NCI-H1048 (cell line): ENCODE results near the gene RAB36.

Experiments
- DNase-seq: peaks from one replicate; lab custom pipeline; 2025; lab: John Stamatoyannopoulos, UW

RAB36 gene

GRCh38 chr22:23158516-23159290 lies 13.4 kb downstream of the RAB36 start:
- no peak for DNase-seq

DNA sequence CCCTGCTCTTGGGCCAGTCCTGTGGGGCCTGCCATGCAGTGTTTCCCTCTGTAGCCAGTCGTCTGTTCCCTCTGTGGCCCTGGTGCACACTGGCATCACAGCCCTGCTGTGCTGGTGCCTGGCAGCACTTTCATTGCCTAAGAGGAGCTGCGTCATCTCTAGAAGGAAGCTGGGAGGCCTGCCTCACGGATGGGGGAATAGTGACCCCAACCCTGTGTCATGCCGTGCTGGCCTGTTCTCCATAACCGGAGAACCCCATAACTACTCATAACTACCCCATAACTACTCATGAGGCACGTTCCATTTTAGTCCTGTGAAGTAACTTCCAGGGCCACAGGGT lies 14.0 kb downstream of the RAB36 start:
- no peak for DNase-seq

DNA sequence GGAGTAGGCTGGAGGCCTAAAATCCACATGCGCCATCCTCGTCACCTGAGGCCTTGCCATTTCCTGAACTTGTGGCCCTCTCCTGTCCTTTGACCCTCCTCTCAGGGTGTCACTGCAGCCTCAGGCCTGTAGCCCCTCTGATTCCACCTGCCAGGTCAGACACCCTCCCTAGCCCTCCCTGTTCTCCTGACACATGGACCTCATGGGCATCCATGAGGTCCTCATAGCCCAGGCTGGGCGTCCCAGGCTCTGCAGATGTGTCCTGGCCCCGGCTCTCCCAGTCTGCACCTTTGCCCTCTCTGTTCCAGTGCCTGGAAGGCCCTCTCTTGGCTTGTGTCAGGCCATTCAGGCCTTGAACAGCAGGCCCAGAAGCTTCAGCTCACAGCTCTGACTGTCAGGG lies 15.8 kb downstream of the RAB36 start:
- DNase-seq: no peak

DNA sequence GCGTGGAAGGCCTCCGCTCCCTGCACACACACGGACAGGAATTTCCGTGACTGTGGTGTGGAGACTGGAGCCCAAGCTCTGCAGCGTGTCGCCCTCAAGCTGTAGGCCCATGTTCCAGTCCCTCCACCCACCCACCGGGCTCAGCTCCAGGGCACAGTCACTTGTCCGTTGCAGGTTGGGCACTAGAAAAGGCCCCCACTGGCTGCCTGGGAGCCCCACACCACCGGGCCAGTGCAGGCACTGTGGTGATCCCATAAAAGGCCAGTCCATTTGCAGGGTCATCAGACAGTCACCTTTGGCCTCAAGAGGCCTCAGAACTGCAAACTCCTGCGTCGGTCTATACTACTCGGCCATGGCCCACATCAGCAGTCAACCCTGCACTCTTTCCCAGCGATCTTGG lies 16.3 kb downstream of the RAB36 start:
- no peak for DNase-seq

DNA sequence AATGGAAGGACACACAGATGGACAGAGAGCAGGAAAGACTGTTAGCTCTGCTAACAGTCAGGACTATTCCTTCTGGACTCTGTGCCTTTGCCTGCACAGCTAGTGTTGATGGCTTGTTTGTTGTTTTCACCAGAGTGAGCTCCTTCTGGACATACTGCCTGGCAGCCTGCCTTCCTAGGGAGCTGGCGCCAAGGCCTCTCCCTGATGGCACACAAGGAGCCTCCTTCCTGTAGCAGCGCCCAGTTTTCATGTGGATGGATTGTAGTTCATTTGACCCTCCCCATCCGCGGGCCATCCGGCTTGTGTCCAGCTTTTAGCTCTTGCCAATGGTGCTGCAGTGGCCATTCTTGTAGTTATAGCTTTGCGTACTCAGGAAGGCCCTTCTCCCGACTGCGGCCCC lies 18.4 kb downstream of the RAB36 start:
- no peak for DNase-seq

- no peak for DNase-seq
Measured at GRCh38 chr22:23164091-23164490, 18.8 kb downstream of the RAB36 start.

GRCh38 chr22:23166042-23166831 lies 21.0 kb downstream of the RAB36 start:
- no peak for DNase-seq

DNA sequence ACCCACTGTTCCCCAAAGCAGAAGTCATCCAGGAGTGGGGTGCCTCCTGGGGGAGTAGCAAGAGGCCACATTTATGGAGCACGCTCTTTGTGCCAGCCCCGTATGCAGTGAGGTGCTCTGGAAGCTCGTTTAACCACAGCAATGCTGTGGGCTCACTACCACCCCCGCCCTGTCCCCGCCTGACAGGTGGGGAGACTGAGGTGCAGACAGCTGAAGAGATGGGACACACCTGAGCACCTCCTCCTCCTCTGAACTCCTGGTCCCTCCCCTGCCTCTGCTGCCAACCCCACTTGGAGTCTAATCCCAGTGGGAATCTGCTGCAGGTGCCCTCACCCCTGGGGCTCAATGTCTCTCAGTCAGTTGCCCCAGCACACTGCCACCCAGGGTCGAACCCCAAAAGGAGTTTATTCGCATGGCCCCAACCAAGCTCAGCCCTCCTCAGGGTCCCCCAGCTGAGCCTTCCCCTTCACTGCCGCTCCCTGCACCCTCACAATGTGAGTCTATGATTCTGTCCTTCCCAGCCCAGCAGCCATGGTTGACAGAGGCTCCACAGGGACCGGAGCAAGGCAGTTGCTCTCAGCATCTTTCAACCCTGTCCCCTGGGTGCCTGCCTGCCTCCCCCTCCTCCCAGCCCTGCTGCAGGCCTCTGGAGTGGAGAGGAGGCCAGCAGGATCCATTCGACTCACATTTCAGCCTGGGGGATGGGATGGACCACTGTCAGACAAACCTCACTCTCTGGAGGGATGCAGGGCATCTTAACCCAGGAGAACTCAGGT lies 21.8 kb downstream of the RAB36 start:
- no peak for DNase-seq

DNA sequence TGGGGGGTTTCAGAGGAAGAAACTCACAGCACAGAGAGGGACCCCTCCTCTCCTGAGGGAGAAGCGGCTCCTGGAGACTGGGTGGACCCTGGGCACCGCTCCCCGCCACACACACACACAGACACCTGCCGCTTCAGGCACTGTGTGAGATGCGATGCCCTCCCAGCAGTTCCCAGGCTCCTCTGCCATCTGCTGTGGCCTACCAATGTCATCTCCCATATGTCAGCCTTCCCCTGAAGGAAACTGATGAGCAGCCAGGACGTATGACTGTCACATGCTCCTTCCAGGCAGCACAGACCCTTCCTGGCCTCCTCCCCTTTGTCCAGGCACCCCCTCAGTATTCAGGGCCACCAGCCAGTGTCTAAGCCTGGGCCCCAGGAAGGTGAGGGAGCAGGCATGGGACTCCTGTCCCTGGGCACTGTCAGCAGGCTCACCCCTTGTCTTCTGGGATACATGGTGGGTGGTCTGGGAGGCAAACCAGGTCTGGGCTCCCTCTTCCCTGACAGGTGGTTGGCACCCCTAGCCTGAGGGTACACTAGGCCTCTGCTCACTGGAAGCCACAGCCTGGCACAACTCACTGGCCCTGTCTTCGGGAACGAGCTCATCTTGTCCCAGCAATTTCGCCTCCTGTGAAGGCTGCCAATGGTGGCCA lies 23.2 kb downstream of the RAB36 start:
- DNase-seq: no peak

GRCh38 chr22:23169043-23169406 lies 23.7 kb downstream of the RAB36 start:
- no peak for DNase-seq

DNA sequence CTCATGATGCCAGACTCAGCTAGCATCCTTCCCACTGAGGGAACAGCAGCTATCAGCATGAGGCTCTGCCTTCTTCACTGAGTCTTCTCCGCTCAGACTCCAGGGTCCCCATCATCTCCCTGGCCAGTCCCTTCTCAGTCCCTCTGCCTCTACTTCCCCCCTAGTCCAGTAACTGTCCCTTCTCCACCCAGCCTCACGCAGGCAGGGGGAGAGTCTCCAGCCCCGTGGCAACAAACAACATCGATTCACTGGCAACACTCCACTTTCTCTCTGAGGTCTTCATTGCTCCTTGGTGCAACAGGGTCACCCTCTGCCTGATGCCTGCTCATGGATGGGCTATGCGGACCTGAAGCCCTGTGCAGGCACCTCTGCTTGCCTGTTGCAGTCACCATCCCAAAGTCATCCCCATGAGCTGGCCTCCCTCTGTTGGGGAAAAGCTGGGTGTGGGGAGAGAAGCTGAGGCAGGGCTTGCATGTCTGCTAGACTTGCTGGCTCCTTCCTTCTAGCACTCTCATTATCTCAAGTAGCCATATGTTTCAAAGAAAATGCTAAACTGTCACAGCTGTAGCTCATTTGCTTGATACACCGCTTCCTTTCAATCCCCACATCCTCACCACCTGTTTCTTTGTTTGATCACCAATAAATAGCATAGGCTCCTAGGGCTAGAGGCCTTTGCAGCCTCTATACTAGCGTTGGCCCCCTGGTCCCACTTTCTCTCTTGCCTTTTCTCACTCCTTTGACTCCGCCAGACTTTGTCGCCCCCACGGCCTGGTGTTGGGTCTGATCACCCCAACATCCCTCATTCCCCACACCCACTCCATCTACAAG lies 30.8 kb downstream of the RAB36 start:
- no peak for DNase-seq

GRCh38 chr22:23176645-23177027 lies 31.4 kb downstream of the RAB36 start:
- DNase-seq: no peak

GRCh38 chr22:23177197-23177596 lies 31.9 kb downstream of the RAB36 start:
- no peak for DNase-seq

- DNase-seq: no peak
Measured at GRCh38 chr22:23178512-23179254, 33.4 kb downstream of the RAB36 start.

DNA sequence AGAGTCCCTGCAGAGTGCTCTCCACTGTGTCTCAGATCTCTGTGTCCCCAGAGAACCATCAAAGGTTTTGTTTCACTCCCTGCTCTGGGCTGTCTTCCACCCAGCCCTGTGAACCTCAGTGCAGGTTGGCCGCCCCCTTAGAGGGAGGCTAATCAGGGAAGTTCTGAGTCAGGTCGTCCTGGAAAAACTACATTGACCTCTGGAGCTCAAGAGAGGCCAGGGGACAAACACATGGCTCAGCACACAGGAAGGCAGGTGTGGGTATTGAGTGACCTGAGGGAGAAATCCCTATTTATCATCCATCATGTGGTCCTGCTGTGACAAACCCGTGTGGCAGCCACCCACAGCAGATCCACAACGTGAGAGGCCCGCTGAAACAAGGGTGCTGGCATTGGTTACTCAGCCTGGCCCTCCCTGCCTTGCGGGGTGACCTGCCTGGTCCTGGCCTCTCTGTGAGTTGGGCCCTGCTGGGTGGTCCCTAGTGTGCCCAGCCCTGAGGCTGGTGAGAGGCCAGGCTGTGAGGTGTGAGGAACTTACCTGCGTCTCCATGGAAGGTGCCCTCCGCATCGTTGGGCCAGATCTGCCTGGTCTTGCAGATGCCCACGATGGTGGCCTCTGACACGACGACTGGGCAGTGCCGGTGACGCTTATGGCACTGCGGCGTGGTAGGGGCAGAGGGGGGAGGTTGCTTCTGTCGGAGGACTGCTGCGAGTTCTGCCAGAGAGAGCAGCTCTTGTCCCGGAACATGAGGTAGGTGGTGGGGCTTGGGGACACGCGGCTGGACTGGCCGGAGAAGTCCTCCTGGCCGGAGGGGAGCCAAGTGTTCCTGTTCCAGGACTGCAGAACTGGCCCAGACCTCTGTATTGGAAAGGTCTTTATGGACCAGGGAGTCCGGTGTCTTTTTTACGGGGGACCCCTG lies 34.4 kb downstream of the RAB36 start:
- DNase-seq: no peak

GRCh38 chr22:23180301-23180892 lies 35.1 kb downstream of the RAB36 start, which contains the start of gene BCR:
Gene BCR, plus strand, starts transcription at chr22:23180509. Its CDS starts 452 bp downstream, at chr22:23180961.
- DNase-seq: no peak

DNA sequence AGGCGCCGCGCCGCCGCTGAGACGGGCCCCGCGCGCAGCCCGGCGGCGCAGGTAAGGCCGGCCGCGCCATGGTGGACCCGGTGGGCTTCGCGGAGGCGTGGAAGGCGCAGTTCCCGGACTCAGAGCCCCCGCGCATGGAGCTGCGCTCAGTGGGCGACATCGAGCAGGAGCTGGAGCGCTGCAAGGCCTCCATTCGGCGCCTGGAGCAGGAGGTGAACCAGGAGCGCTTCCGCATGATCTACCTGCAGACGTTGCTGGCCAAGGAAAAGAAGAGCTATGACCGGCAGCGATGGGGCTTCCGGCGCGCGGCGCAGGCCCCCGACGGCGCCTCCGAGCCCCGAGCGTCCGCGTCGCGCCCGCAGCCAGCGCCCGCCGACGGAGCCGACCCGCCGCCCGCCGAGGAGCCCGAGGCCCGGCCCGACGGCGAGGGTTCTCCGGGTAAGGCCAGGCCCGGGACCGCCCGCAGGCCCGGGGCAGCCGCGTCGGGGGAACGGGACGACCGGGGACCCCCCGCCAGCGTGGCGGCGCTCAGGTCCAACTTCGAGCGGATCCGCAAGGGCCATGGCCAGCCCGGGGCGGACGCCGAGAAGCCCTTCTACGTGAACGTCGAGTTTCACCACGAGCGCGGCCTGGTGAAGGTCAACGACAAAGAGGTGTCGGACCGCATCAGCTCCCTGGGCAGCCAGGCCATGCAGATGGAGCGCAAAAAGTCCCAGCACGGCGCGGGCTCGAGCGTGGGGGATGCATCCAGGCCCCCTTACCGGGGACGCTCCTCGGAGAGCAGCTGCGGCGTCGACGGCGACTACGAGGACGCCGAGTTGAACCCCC lies 35.8 kb downstream of the RAB36 start:
- no peak for DNase-seq

- DNase-seq: no peak
Measured at GRCh38 chr22:23181721-23182308, 36.5 kb downstream of the RAB36 start.
